Measurements from ENCODE around the gene ACOT9. TPM values are rescaled to one million over a fixed set of nuclear protein-coding genes. Genes with fewer than 3 reads are reported as not detected.

ACOT9 gene
- total and polyA plus RNA-seq, 2 donors (not counting 3 experiments of a cell fraction or from before 2014, with no cell fraction given) = 38.4 to 83.1 TPM

DNA sequence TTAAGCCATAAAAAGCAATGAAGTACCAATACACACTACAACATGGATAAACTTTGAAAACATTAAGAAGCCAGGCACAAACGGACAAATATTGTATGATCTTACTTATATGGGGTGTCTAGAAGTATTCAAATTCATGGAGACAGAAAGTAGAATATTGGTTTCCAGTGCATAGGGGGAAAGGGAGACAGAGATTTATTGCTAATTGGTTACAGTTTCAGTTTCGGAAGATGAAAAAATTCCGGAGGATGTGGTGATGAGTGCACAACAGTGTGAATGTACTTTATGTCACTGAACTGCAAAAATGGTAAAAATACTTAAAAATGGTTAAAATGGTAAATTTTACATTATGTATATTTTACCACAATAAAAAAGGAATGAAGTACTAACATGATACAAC, 80.9 kb downstream of the ACOT9 start:
- TF ChIP-seq JUN (IDR thresholded peaks at IDR 0.05; ENCODE audit: borderline replicate concordance, insufficient read depth, insufficient read length, low read depth) (no peak), MYC (IDR thresholded peaks at IDR 0.05; ENCODE audit: low read depth, low read length) (no peak), EZH2 (IDR thresholded peaks at IDR 0.05; ENCODE audit: borderline replicate concordance, low read depth, low read length, severe bottlenecking) (no peak), MAX (IDR thresholded peaks at IDR 0.05; ENCODE audit: insufficient read depth, insufficient read length) (no peak), POLR2A (IDR thresholded peaks at IDR 0.05; ENCODE audit: low read depth, low read length) (no peak)
- TF ChIP-seq, protein P1, sequence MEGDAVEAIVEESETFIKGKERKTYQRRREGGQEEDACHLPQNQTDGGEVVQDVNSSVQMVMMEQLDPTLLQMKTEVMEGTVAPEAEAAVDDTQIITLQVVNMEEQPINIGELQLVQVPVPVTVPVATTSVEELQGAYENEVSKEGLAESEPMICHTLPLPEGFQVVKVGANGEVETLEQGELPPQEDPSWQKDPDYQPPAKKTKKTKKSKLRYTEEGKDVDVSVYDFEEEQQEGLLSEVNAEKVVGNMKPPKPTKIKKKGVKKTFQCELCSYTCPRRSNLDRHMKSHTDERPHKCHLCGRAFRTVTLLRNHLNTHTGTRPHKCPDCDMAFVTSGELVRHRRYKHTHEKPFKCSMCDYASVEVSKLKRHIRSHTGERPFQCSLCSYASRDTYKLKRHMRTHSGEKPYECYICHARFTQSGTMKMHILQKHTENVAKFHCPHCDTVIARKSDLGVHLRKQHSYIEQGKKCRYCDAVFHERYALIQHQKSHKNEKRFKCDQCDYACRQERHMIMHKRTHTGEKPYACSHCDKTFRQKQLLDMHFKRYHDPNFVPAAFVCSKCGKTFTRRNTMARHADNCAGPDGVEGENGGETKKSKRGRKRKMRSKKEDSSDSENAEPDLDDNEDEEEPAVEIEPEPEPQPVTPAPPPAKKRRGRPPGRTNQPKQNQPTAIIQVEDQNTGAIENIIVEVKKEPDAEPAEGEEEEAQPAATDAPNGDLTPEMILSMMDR (IDR thresholded peaks at IDR 0.05; ENCODE audit: extremely low read depth in 1 of 2, insufficient read depth in 1 of 2, low read depth in 1 of 2, low read length in 2 of 2) = no peak
- Histone ChIP-seq H3K4me1 (ENCODE audit: control insufficient read depth, extremely low read depth, insufficient read depth, low read length) (peaks cover 4% of the 10 kb centered on the region), H3K79me2 (ENCODE audit: control insufficient read depth, insufficient read depth, low read length) (no peaks in the 10 kb centered on the region), H2AFZ (ENCODE audit: low read depth, low read length) (no peak overlapping the region), H3K9me3 (replicated peaks; ENCODE audit: control insufficient read depth, insufficient read depth, low read length) (no peaks in the 10 kb centered on the region), H3K9me1 (replicated peaks; ENCODE audit: control insufficient read depth, extremely low read depth, insufficient read depth, low read length) (no peaks in the 10 kb centered on the region), H3K9ac (replicated peaks; ENCODE audit: extremely low read depth, insufficient read depth, low read length) (no peak overlapping the region), H3K36me3 (ENCODE audit: control insufficient read depth in 2 of 2, extremely low read depth in 1 of 2, insufficient read depth in 2 of 2, low read length in 2 of 2) (no peaks in the 10 kb centered on the region), H3K27ac (ENCODE audit: insufficient read depth, low read depth, low read length) (no peak overlapping the region), H3K27me3 (ENCODE audit: control insufficient read depth in 2 of 2, insufficient read depth in 2 of 2, low read length in 2 of 2) (no peaks in the 10 kb centered on the region), H3K4me3 (replicated peaks in 1 of 3; ENCODE audit: insufficient read depth in 1 of 3, low read depth in 1 of 3, low read length in 3 of 3) (no peak overlapping the region), H4K20me1 (replicated peaks; ENCODE audit: control insufficient read depth, extremely low read depth, insufficient read depth, low read length) (no peaks in the 10 kb centered on the region), H3K4me2 (ENCODE audit: insufficient read depth, low read length) (no peak overlapping the region)
- dilution Hi-C loops (cut with MboI; ENCODE audit: extremely low pct_ligation_motif_present, low sequenced_read_pairs) (no loop called here), intact Hi-C loops (cut with micrococcal nuclease) (no loop called here)
- no peak for DNase-seq (ENCODE audit: low read depth, low spot score)
- ChIA-PET POLR2A (no interaction called here), CTCF (no interaction called here)
- no peak for FAIRE-seq
- BruUV-seq (replicated peaks) = no TSS peak

GRCh38 chrX:23661671-23662070, 81.4 kb downstream of the ACOT9 start:
- no TSS peak for BruUV-seq (replicated peaks)
- intact Hi-C loops (cut with micrococcal nuclease) = no loop called here
- no peaks in the 10 kb centered on the region for H3K27me3 ChIP-seq (ENCODE audit: control insufficient read depth in 2 of 2, insufficient read depth in 2 of 2, low read length in 2 of 2)
- no peak overlapping the region for H3K4me3 ChIP-seq (replicated peaks in 1 of 3; ENCODE audit: insufficient read depth in 1 of 3, low read depth in 1 of 3, low read length in 3 of 3)
- ChIA-PET CTCF (no interaction called here), POLR2A (no interaction called here)
- H3K9me3 ChIP-seq (replicated peaks; ENCODE audit: control insufficient read depth, insufficient read depth, low read length) = no peaks in the 10 kb centered on the region
- peaks cover under 1% of the 10 kb centered on the region for H3K4me1 ChIP-seq (ENCODE audit: control insufficient read depth, extremely low read depth, insufficient read depth, low read length)
- FAIRE-seq (no peak), DNase-seq (ENCODE audit: low read depth, low spot score) (no peak)
- H3K9me1 ChIP-seq (replicated peaks; ENCODE audit: control insufficient read depth, extremely low read depth, insufficient read depth, low read length) = no peaks in the 10 kb centered on the region
- dilution Hi-C loops (cut with MboI; ENCODE audit: extremely low pct_ligation_motif_present, low sequenced_read_pairs) = no loop called here
- no peak overlapping the region for H3K4me2 ChIP-seq (ENCODE audit: insufficient read depth, low read length)
- no peaks in the 10 kb centered on the region for H3K79me2 ChIP-seq (ENCODE audit: control insufficient read depth, insufficient read depth, low read length)
- no peak overlapping the region for H3K27ac ChIP-seq (ENCODE audit: insufficient read depth, low read depth, low read length)
- no peak overlapping the region for H3K9ac ChIP-seq (replicated peaks; ENCODE audit: extremely low read depth, insufficient read depth, low read length)
- TF ChIP-seq EZH2 (IDR thresholded peaks at IDR 0.05; ENCODE audit: borderline replicate concordance, low read depth, low read length, severe bottlenecking) = no peak
- TF ChIP-seq, protein P1 (IDR thresholded peaks at IDR 0.05; ENCODE audit: extremely low read depth in 1 of 2, insufficient read depth in 1 of 2, low read depth in 1 of 2, low read length in 2 of 2) = no peak
- TF ChIP-seq GATA2 (IDR thresholded peaks at IDR 0.05; ENCODE audit: insufficient read depth, insufficient read length, low read depth, low read length) = no peak
- no peak for TF ChIP-seq JUN (IDR thresholded peaks at IDR 0.05; ENCODE audit: borderline replicate concordance, insufficient read depth, insufficient read length, low read depth)
- TF ChIP-seq FOS (IDR thresholded peaks at IDR 0.05; ENCODE audit: borderline replicate concordance, insufficient read depth, low read length) = no peak
- TF ChIP-seq MAX (IDR thresholded peaks at IDR 0.05; ENCODE audit: insufficient read depth, insufficient read length) = no peak
- TF ChIP-seq POLR2AphosphoS5 (IDR thresholded peaks at IDR 0.05; ENCODE audit: insufficient read depth, low read depth, low read length) = no peak
- no peak for TF ChIP-seq MYC (IDR thresholded peaks at IDR 0.05; ENCODE audit: low read depth, low read length)
- TF ChIP-seq POLR2A (IDR thresholded peaks at IDR 0.05; ENCODE audit: low read depth, low read length) = no peak
- H3K36me3 ChIP-seq (ENCODE audit: control insufficient read depth in 2 of 2, extremely low read depth in 1 of 2, insufficient read depth in 2 of 2, low read length in 2 of 2) = no peaks in the 10 kb centered on the region
- H2AFZ ChIP-seq (ENCODE audit: low read depth, low read length) = no peak overlapping the region
- H4K20me1 ChIP-seq (replicated peaks; ENCODE audit: control insufficient read depth, extremely low read depth, insufficient read depth, low read length) = no peaks in the 10 kb centered on the region
